GM06990 (cell line): Measurements from ENCODE around the gene SHISAL2B.
A peak's percentile ranks its signal among the peaks of the same experiment; 100 is the strongest.

Experiments used
- DNase-seq: peaks from one replicate; pipeline ENCODE4 v3.0.0-alpha.2; 2011; ENCODE audit not compliant: insufficient read length; ENCODE audit errors: extremely low read depth
- H3K27me3 ChIP-seq: replicated peaks from 2 replicates; pipeline ENCODE4 v1.6.0; 2011; ENCODE audit warnings: low read length; ENCODE audit not compliant: control insufficient read depth, insufficient read depth
- H3K36me3 ChIP-seq: 2 replicates; pipeline ENCODE4 v1.5.1; 2011; ENCODE audit warnings: low read length; ENCODE audit not compliant: control insufficient read depth, insufficient read depth
- H3K4me3 ChIP-seq: replicated peaks from 2 replicates; pipeline ENCODE4 v1.5.1; 2011; ENCODE audit warnings: low read depth, mild to moderate bottlenecking, control low read depth, low read length
- TF ChIP-seq, protein P1 (sequence below): IDR thresholded peaks from 2 replicates; pipeline ENCODE4 v1.5.1; 2011; ENCODE audit warnings: low read length, control low read depth, mild to moderate bottlenecking, inconsistent platforms; ENCODE audit not compliant: insufficient read depth, poor library complexity, severe bottlenecking

Gene SHISAL2B

DNA sequence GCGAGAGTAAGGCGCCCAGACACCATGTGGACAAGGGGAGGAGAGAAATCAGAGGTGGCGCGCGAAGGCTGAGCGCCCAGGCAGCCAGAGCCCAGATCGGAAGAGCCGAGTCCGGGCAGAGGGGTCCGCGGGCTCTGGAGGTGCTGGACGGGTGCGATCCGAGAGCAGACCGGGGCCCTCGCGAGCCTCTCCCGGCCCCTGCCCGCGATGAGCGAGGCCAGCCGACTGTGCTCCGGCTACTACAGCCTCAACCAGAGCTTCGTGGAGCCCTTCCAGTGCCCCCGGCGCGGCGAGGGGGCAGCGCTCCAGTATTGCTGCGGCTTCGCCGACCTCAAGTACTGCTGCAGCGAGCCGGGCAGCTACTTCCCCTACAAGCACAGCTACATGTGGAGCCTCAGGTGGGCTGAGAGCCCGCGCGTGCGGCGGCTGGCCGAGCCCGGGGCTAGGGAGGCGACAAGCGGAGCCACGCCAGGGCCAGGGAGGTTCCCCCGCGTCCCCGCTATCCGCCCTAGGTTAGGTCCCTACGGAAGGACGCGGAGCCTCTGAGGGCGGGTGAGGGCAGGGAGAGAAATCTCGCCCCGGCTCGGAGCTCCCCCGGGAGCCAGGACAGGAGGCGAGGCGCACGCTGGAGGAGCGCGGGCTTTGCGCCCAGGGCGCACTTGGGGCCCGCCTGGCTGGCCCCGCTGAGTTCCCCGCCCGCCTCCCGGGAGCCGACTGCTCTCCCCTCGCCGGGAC lies at the start of gene SHISAL2B:
Gene SHISAL2B (plus strand): TSS at position 87 of the 735 bp plus-strand sequence. CDS start 121 bp downstream, at position 208.
- no peaks in the 10 kb centered on the region; the same call in none of the 2 replicates for H3K27me3 ChIP-seq
- no peaks in the 10 kb centered on the region for H3K36me3 ChIP-seq
- TF ChIP-seq, protein P1, sequence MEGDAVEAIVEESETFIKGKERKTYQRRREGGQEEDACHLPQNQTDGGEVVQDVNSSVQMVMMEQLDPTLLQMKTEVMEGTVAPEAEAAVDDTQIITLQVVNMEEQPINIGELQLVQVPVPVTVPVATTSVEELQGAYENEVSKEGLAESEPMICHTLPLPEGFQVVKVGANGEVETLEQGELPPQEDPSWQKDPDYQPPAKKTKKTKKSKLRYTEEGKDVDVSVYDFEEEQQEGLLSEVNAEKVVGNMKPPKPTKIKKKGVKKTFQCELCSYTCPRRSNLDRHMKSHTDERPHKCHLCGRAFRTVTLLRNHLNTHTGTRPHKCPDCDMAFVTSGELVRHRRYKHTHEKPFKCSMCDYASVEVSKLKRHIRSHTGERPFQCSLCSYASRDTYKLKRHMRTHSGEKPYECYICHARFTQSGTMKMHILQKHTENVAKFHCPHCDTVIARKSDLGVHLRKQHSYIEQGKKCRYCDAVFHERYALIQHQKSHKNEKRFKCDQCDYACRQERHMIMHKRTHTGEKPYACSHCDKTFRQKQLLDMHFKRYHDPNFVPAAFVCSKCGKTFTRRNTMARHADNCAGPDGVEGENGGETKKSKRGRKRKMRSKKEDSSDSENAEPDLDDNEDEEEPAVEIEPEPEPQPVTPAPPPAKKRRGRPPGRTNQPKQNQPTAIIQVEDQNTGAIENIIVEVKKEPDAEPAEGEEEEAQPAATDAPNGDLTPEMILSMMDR, result no peak
- peak; percentile 13 for DNase-seq
- H3K4me3 ChIP-seq, result no peak within 1 kb of the TSS

- Histone ChIP-seq H3K36me3 (no peaks in the 10 kb centered on the region; the same call in 1 of the 2 replicates), H3K4me3 (no peak overlapping the region), H3K27me3 (no peaks in the 10 kb centered on the region)
- DNase-seq, result no peak
- TF ChIP-seq, protein P1, result no peak
These were observed 45.5 kb upstream of the SHISAL2B start for GRCh38 chr5:64644831-64645230.

DNA sequence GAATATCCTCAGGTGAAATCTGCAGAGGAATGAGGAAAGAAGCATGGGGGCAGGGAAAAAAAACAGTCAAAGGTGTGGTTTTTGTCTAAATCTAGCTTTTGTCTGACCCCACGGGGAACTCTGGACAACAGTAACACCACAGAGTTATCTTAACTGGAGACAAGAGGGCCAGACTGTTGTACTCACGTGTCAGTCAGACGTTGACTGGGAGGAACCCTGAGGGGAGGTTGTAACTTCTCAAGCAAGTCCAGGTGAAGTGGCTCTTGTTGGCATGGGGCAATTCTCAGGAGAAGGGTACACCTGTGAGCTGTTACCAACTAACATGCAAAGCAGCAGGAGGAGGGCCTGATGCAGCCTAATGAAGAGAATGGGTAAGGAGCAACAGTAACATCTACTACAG lies 44.1 kb upstream of the SHISAL2B start:
- TF ChIP-seq, protein P1, result no peak
- Histone ChIP-seq H3K36me3 (no peaks in the 10 kb centered on the region; the same call in 1 of the 2 replicates), H3K27me3 (no peaks in the 10 kb centered on the region), H3K4me3 (no peak overlapping the region)
- DNase-seq, result no peak

DNA sequence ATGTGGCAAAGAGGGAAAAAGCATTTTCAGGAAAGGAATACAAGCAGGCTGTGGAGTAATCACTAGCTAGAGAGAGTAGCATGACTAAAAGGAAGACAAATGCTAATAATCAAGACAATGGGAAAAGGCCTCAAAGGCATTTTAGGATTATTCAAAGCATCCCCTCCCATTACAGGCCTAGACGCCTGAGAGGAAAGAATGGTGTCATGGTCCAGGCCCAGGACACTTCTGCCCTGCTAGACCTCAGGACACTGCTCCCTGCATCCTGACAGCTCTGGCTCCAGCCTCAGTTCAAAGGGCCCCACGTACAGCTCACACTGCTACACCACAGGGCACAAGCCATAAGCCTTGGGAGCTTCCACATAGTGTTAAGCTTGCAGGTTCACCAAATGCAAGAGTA lies 40.8 kb upstream of the SHISAL2B start:
- no peak overlapping the region for H3K4me3 ChIP-seq
- no peaks in the 10 kb centered on the region; the same call in 1 of the 2 replicates for H3K36me3 ChIP-seq
- TF ChIP-seq, protein P1, result no peak
- H3K27me3 ChIP-seq, result no peaks in the 10 kb centered on the region
- no peak for DNase-seq

GRCh38 chr5:64653766-64654560 lies 36.3 kb upstream of the SHISAL2B start:
- Histone ChIP-seq H3K27me3 (no peaks in the 10 kb centered on the region), H3K36me3 (no peaks in the 10 kb centered on the region), H3K4me3 (no peak overlapping the region)
- DNase-seq, result no peak
- TF ChIP-seq, protein P1, result no peak
